HS-5 (cell line): ENCODE measurements around the gene FMN1.

Source experiments
- DNase-seq: peaks from one replicate; pipeline ENCODE4 v3.0.0-alpha.2; 2012; ENCODE audit warnings: low read depth

FMN1 gene

DNA sequence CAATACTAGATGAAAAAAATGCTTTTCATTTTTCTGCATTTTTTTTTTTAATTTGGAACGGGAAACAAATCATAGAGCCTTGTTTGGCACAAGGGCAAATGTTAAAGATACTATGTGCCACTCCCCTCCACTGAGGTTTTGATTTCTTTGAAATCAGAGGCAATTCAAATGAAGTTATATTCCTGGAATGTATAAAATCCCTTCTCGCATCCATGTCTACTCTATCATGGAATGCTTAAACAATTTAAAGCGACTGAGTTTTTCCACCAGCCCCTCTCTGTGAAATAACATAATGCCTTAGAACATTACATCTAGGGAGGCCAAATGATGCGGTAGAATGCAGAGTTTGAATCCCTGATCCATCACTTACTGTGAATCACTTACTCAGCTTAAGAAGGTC lies 69.7 kb downstream of the FMN1 start:
- no peak for DNase-seq

DNA sequence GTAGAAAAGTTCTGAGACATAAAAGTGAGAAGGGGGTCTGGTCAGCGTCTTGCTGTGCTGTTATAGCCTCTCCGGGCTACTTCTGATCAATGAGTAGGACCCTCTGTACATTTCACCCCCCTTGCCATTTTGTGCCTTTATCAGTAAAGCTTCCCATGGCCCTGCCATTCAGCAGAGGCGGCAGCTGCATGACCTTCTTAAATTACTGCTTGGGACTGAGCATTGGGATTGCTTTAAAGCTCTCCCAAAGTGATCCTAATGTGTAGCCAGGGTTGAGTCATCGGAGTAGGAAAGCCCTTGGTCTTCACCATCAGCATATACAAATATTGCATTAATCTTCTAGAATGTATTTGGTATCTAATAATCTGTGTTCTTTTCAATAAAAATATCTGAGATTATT lies 70.2 kb downstream of the FMN1 start:
- DNase-seq: no peak

- DNase-seq: no peak
Observed at GRCh38 chr15:33119865-33120264, 74.6 kb downstream of the FMN1 start.

DNA sequence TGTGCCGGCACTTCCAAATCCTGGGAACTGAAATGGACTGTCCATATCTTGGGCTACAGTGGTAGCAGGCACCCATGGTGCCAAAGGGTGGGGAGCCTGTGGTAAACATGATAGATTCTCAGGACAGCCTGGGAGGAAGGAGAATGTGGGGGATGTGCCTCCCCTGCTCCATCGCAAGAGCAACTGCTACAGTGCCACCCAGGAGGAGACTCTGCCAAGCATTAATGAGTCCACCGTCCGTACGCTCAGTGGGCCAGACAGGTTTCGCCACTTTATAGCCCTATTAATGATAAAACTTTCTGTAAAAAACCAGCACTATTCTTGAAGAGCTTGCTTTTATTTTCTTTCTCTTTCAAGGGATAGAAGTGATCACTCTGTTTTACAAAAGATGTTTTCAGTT lies 75.2 kb downstream of the FMN1 start:
- no peak for DNase-seq

DNA sequence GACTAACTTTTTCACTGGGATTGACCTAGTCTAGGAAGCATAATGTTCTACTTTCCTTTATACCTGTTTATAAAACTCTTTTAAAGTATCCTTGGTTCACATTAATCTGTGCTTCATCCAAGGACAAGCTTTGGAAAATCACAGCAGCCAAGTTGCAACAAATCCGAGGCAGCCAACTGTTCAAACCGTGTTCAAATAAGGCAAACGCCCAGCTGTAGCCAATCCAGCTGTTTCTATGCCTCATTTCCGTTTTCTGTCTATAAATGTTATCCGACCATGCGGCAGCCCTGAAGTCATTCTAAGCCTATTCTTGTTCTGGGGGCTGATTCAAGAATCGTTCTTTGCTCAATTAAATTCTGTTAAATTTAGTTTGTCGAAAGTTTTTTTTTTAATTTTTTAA lies 78.3 kb downstream of the FMN1 start:
- DNase-seq: no peak

DNA sequence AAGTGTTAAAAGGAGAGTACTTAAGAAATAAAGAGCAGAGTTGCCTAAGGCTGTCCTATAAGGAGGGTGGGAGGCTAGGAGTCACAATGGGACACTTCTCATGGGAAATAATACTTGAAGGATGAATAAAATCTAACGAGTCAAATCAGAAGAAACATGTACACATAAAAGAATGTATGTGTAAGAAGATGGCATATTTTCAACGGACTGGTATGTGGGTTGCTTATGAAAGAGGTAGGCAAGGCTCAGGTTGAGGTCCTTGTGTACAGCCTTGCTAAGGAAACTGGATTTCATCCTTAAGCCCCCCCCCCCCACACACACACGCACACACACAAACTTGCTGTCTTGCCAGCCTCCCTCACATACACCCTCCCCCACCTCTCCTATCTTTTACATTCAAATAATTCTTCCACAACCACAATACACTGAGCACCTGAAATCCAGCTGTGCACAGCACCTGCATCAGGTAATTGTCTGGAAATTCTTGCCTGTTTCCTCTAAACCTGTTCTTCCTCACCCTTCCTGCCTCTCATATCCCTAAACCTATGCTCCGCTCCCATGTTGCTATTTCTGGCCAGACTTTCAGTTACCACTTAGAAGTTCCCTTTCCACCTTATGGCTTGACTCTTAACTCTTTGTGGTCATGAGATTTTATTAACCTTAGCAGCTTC lies 79.2 kb downstream of the FMN1 start:
- DNase-seq: no peak

GRCh38 chr15:33114374-33114717 lies 80.2 kb downstream of the FMN1 start:
- DNase-seq: no peak

GRCh38 chr15:33113666-33114373 lies 80.7 kb downstream of the FMN1 start:
- DNase-seq: no peak

DNA sequence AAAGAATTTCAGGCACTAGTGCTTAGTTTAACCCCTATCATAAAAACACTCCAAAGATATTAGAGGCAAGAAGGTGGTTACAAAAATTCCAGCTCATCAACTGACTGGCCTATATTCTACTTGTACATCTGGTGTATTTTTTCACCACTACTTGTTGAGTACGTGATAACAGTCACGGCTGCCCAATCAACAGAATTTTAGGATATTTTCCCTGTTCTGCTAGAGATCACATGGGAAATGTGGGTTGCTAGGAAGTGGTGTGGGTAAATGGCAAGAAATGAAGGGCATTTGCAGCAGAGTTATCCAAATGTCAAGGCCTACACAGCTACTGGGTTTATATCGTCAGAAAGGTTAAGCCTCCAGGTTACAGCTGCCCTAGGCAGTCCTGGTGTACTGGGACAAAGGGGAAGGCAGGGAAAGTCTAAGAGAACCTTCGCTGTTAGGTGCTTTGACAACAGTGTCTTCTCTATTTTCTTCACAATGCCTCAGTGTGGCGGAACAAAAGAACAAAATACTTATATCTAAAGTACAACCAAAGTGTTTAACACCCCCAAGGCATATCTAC lies 81.9 kb downstream of the FMN1 start:
- DNase-seq: no peak

- peak; percentile 38 for DNase-seq
Observed at GRCh38 chr15:33111041-33111451, 83.5 kb downstream of the FMN1 start.

DNA sequence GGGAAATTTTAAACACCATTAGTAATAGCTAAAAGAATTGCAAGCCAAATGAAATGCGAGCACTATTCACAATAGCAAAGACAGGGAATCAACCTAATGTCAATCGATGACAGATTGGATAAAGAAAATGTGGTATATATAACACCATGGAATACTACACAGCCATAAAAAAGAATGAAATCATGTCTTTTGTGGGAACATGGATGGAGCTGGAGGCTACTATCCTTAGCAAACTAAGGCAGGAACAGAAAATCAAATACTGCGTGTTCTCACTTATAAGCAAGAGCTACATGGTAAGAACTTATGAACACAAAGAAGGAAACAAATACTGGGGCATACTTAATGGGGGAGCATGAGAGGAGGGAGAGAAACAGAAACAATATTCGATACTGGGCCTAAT lies 85.2 kb downstream of the FMN1 start:
- no peak for DNase-seq

GRCh38 chr15:33108518-33108917 lies 86.0 kb downstream of the FMN1 start:
- DNase-seq: no peak

GRCh38 chr15:33107950-33108349 lies 86.6 kb downstream of the FMN1 start:
- DNase-seq: no peak

- peak; percentile 78 for DNase-seq
Observed at GRCh38 chr15:33104212-33104611, 90.3 kb downstream of the FMN1 start.

DNA sequence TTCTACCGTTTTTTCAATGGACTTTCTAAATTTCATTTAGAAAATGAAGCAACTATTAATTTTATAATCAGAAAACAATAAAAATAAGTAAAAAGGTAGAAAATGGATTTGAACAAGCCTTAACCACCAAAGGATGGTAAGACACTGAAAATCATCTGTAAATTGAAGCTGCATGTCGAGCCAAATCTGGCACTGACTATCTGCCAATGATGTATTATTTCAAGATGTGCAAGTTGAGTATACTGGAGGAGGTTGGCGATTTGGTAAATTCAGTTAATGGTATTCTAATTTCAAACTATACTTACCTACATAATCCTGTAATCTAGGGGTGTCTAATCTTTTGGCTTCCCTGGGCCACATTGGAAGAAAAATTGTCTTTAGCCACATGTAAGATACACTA lies 93.5 kb downstream of the FMN1 start:
- DNase-seq: no peak

- no peak for DNase-seq
Observed at GRCh38 chr15:33100314-33100713, 94.2 kb downstream of the FMN1 start.

DNA sequence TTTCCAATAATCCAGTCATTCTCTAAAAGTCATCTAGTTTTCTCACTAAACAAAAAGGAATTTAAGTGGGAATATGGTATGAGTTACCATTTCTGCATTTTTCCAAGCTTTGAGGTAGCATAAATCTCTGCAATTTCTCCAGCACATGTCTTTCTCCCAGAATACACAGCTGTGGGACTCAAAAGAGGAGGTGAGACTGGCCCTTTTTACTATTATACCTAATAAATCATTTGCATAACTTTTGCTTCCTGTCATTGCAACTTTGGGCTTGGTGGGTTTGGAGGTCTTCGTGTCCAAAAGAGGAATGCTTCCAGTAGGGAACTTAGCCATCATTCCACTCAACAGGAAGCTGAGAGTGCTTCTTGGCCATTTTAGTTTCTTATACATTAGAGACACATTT lies 94.8 kb downstream of the FMN1 start:
- no peak for DNase-seq

DNA sequence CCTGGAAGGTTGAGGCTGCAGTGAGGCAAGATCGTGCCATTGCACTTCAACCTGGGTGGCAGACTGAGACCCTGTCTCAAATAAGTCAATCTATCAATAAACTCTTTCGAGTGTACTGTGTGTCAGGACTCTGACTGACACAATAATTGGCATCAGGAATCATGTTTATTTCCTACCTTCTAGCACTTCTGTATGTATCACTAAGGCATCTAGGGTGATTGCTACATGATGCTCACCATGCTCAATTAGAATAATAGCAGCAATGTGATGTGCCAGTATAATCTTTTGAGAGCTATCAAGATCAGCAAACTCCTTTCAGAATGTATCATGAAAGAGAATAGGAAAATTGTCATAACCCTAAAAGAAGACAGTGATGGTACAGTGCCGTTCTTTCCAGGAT lies 95.3 kb downstream of the FMN1 start:
- DNase-seq: no peak

GRCh38 chr15:33098094-33099058 lies 96.1 kb downstream of the FMN1 start:
- DNase-seq: peak; percentile 81

- no peak for DNase-seq
Observed at GRCh38 chr15:33096134-33096533, 98.4 kb downstream of the FMN1 start.

DNA sequence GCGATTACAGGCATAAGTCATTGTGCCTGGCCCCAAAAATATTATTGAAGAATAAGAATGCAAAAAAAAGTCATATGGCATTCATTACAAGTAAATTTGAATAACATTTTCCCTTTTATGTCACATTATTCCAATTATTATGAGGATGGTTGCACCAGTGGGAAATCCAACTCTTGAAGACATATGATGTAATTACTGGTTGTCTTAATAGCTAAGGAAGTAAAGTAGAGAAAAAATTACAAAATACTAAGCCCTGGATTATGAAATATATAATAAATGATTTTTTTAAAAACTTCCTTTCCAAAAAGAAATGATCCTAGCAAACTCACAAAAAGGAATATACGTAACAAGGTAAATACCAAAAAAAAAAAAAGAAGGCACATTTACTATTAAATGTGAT lies 98.9 kb downstream of the FMN1 start:
- no peak for DNase-seq

GRCh38 chr15:33094336-33094735 lies 100.2 kb downstream of the FMN1 start:
- DNase-seq: no peak

DNA sequence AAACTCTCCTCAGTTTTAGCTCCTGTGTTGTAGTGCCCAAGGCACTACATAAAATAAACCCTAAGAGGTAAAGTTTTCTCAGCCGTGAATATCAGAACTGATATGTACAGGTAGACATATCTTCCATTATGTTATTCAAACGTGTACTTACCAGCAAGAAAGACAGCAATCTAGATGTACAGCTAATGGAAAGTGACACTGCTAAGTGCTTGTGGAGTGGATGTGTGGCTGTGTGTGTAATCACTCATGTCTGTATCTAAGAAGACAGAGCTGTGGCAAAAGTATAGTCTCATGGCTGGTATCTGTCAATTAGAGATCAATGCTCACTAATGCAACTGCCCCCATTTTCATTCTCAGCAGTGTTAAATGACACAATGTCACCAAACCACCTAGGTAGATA lies 101.3 kb downstream of the FMN1 start:
- no peak for DNase-seq
